ENCODE results near the gene TAB2.

GRCh38 chr6:149311766-149312165 is 5.7 kb upstream of the TAB2 start:
- TF ChIP-seq EP300 (IDR thresholded peaks at IDR 0.05; ENCODE audit: borderline replicate concordance) = no peak
- no peak for TF ChIP-seq CREB1 (IDR thresholded peaks at IDR 0.05; ENCODE audit: low read depth)
- TF ChIP-seq MAX (IDR thresholded peaks at IDR 0.05) = no peak
- TF ChIP-seq, protein P1, sequence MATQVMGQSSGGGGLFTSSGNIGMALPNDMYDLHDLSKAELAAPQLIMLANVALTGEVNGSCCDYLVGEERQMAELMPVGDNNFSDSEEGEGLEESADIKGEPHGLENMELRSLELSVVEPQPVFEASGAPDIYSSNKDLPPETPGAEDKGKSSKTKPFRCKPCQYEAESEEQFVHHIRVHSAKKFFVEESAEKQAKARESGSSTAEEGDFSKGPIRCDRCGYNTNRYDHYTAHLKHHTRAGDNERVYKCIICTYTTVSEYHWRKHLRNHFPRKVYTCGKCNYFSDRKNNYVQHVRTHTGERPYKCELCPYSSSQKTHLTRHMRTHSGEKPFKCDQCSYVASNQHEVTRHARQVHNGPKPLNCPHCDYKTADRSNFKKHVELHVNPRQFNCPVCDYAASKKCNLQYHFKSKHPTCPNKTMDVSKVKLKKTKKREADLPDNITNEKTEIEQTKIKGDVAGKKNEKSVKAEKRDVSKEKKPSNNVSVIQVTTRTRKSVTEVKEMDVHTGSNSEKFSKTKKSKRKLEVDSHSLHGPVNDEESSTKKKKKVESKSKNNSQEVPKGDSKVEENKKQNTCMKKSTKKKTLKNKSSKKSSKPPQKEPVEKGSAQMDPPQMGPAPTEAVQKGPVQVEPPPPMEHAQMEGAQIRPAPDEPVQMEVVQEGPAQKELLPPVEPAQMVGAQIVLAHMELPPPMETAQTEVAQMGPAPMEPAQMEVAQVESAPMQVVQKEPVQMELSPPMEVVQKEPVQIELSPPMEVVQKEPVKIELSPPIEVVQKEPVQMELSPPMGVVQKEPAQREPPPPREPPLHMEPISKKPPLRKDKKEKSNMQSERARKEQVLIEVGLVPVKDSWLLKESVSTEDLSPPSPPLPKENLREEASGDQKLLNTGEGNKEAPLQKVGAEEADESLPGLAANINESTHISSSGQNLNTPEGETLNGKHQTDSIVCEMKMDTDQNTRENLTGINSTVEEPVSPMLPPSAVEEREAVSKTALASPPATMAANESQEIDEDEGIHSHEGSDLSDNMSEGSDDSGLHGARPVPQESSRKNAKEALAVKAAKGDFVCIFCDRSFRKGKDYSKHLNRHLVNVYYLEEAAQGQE (IDR thresholded peaks at IDR 0.05; ENCODE audit: low read depth) = no peak
- no peak for TF ChIP-seq CEBPB (IDR thresholded peaks at IDR 0.05)
- TF ChIP-seq, protein P2, sequence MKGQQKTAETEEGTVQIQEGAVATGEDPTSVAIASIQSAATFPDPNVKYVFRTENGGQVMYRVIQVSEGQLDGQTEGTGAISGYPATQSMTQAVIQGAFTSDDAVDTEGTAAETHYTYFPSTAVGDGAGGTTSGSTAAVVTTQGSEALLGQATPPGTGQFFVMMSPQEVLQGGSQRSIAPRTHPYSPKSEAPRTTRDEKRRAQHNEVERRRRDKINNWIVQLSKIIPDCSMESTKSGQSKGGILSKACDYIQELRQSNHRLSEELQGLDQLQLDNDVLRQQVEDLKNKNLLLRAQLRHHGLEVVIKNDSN (IDR thresholded peaks at IDR 0.05) = no peak

Data from Ishikawa (cell line).